NCI-H1105 (cell line): ENCODE results near the gene PPDPF.

ENCODE experiments used
- DNase-seq: peaks from one replicate; lab custom pipeline; 2025; lab: John Stamatoyannopoulos, UW

PPDPF gene

GRCh38 chr20:63538204-63539091, 17.9 kb downstream of the PPDPF start:
- peak; percentile 86 for DNase-seq

GRCh38 chr20:63539092-63539430, 18.5 kb downstream of the PPDPF start:
- no peak for DNase-seq

- DNase-seq, result no peak
These were observed 19.1 kb downstream of the PPDPF start for GRCh38 chr20:63539441-63540370.

GRCh38 chr20:63540417-63541186, 20.0 kb downstream of the PPDPF start:
- no peak for DNase-seq

- DNase-seq, result no peak
These were observed 20.8 kb downstream of the PPDPF start for GRCh38 chr20:63541371-63541770.

- no peak for DNase-seq
These were observed 21.5 kb downstream of the PPDPF start for GRCh38 chr20:63542031-63542559.

GRCh38 chr20:63542696-63543095, 22.1 kb downstream of the PPDPF start:
- no peak for DNase-seq

- no peak for DNase-seq
These were observed 22.6 kb downstream of the PPDPF start for GRCh38 chr20:63543131-63543530.

GRCh38 chr20:63543733-63544132, 23.2 kb downstream of the PPDPF start:
- no peak for DNase-seq

GRCh38 chr20:63544241-63544957, 23.8 kb downstream of the PPDPF start:
- no peak for DNase-seq

GRCh38 chr20:63544958-63545516, 24.5 kb downstream of the PPDPF start:
- DNase-seq, result no peak

- DNase-seq, result no peak
These were observed 25.2 kb downstream of the PPDPF start for GRCh38 chr20:63545814-63546213.

GRCh38 chr20:63546256-63546955, 25.8 kb downstream of the PPDPF start:
- DNase-seq, result no peak

- no peak for DNase-seq
These were observed 26.6 kb downstream of the PPDPF start for GRCh38 chr20:63546956-63547724.

GRCh38 chr20:63547725-63548480, 27.3 kb downstream of the PPDPF start, which contains the start of gene SRMS:
SRMS (minus strand) TSS chr20:63547749; CDS start chr20:63547463, 286 bp downstream.
- no peak for DNase-seq

GRCh38 chr20:63548542-63548941, 28.0 kb downstream of the PPDPF start:
- DNase-seq, result no peak

- no peak for DNase-seq
These were observed 28.5 kb downstream of the PPDPF start for GRCh38 chr20:63549019-63549418.

- DNase-seq, result no peak
These were observed 29.2 kb downstream of the PPDPF start for GRCh38 chr20:63549679-63550282.
